Renal cortical epithelial cell (primary cell): Measurements from ENCODE around the gene PRKCA. TPM values are rescaled to one million over a fixed set of nuclear protein-coding genes. Genes with fewer than 3 reads are reported as not detected.
"Not testable (repeated sequence)": the region's sequence is repeated elsewhere in the genome, so short reads cannot be mapped to it uniquely, and the experiment has no call there.

Experiments
- DNase-seq: peaks from one replicate; pipeline ENCODE4 v3.0.0-alpha.2; 2011; ENCODE audit warnings: low read depth
- total RNA-seq: library from RNA; depleted of rRNA; stranded (reverse); fragments of >200 nt; gene quantifications from 2 replicates; pipeline ENCODE4 v1.2.3, GENCODE V29; 2014

Gene PRKCA
- total RNA-seq, 1 donor from 2014 or later: 31.9 TPM

DNA sequence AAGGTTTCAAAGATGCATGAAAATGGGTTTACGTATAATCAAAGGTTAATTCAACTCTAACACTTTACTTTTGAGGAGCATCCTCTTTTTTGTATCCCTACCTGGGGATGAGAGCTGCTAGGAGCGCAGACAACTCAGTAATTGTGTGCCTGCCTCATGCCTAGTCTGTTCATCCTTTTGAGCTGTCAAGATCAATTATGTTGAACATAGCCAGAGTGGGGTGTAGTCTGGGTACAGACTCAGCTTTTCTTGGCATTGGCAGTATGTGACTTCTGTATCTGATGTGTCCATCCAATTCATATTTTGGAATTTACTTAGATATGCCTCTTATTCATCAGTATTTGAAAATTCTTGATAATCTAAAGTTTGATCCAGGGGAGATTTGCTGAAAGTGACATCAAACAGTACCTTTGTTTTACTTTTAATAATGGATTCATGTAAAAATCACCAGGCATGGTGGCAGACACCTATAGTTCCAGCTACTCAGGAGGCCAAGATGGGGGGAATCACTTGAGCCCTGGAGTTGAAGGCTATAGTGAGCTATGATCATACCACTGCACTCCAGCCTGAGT lies 24.1 kb downstream of the PRKCA start:
- DNase-seq: no peak

GRCh38 chr17:66330646-66331037 lies 28.2 kb downstream of the PRKCA start:
- no peak for DNase-seq

- no peak for DNase-seq
Measured at GRCh38 chr17:66331038-66331816, 28.8 kb downstream of the PRKCA start.

- no peak for DNase-seq
Measured at GRCh38 chr17:66335797-66336196, 33.4 kb downstream of the PRKCA start.

DNA sequence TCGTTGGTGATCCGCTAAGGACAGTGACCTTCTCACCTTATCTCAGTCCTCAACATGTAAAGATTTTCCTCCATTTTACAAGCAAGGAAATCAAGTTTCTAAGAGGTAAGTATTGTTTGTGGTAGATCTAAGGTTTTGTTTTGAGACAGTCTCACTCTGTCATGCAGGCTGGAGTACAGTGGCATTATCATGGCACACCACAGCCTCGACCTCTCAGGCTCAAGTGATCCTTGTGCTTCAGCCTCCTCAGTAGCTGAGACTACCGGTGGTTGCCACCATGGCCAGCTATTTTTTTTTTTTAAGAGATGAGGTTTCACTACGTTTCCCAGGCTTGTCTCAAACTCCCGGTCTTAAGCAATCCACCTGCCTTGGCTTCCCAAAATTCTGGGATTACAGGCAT lies 34.9 kb downstream of the PRKCA start:
- peak; percentile 11 for DNase-seq

GRCh38 chr17:66337866-66338485 lies 35.6 kb downstream of the PRKCA start:
- DNase-seq: peak; percentile 71

DNA sequence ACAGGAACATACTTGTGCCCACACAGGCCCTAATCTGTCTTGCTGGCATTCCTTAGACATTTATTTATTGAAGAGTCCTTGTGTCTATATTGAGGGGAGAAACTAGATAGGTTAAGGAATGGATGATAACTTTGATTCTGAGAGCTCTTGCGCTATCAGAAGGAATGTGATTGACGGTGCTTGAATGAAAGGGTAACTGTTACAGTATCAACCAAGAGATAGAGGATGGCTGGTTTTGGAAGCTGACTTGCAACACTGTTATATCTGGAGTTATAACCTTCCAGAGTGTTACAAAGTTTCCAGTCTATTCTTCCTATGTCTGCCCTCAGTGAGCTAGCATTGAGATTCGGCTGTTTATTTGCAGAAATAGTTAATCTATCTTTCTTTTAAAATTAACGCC lies 36.5 kb downstream of the PRKCA start:
- DNase-seq: no peak

GRCh38 chr17:66339561-66339960 lies 37.1 kb downstream of the PRKCA start:
- DNase-seq: no peak

DNA sequence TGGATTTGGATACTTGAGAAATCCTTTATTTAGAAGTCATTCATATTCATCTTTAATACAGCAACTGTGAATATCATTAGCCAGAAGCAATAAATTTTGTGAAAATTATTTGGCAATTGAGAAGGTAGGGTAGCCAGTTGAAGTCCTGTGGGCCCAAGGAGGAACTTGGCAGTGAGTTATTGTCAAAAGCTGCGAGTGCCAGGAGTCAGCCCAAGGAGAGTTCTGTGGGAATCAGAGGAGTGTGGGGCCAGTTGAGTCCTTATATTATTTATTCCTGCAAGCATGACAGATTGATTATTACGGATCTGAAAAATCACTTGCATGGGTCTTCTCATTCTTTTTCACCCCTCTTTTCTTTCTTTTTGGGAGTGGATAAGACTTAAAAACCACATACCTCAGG lies 38.3 kb downstream of the PRKCA start:
- DNase-seq: no peak

DNA sequence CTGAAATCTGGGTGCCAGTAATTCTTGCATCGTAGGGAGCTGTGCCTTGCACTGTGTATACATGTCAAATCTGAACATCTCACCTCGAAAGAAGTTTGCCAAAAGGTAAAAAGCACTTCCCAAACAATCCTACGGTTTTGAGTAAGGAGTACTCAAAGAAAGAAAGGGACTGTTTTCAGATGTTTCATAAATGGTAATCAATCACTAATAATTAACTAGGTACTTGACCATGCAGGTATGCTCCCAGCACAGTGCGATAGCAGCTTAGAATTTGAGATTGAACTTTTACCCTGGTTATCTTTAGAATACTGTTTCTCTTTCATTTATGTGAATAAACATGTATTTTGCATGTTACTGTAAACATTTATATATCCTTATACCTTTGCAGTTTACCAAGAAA lies 39.0 kb downstream of the PRKCA start:
- peak; percentile 54 for DNase-seq

DNA sequence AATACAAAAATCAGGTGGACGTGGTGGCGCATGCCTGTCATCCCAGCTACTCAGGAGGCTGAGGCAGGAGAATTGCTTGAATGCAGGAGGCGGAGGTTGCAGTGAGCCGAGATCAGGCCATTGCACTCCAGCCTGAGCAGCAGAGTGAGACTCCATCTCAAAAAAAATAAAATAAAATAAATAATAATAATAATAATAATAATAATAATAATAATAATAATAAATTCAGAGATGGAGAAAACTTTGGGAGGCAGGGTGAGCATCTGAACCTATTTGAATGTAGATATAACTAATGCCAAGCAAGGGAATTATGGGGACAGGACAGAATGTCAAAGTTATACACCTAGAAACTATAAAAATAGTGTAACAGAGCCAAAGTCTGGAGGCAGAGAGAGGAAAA lies 39.9 kb downstream of the PRKCA start:
- not testable (repeated sequence) for DNase-seq

GRCh38 chr17:66343531-66344078 lies 41.2 kb downstream of the PRKCA start:
- peak; percentile 30 for DNase-seq

DNA sequence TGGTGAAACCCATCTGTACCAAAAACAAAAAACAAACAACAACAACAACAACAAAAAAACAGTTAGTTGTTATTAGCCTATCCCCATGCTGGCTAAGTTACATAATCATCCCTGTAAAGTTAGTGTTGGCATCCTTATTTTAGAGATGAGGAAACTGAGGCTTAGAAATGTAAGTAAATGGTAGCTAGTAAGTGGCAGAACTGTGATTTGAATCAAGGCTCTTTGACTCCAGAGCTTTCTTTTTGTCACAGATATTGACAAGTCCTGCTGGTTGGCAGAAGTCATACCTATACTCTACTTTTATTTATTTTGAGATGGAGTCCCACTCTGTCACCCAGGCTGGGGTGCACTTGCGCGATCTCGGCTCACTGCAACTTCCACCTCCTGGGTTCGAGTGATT lies 42.1 kb downstream of the PRKCA start:
- DNase-seq: no peak

GRCh38 chr17:66345264-66345663 lies 42.9 kb downstream of the PRKCA start:
- no peak for DNase-seq

DNA sequence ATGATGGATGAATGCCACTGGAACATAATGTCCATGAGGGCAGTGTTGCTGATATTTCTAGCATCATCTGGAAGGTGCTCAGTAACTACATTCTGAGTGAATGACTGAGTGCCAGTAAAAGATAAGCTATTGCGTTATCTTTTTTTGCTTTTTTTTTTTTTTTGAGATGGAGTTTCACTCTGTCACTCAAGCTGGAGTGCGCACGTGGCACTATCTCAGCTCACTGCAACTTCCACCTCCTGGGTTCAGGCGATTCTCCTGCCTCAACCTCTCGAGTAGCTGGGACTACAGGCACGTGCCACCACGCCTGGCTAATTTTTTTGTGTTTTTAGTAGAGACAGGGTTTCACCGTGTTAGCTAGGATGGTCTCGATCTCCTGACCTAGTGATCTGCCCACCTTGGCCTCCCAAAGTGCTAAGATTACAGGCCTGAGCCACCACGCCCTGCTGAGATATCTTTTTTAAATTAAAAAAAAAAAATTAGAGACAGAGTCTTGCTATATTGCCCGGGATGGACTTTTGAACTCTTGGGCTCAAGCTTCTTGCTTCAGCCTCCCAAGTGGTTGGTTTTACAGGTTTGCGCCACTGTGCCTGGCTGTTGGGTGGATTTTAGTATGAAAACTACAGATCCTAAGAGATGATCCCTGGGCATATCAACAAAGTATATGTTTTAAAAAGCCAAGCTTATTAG lies 43.7 kb downstream of the PRKCA start:
- DNase-seq: not testable (repeated sequence)

GRCh38 chr17:66347661-66348514 lies 45.5 kb downstream of the PRKCA start:
- DNase-seq: peak; percentile 27

- peak; percentile 91 for DNase-seq
Measured at GRCh38 chr17:66348584-66349165, 46.3 kb downstream of the PRKCA start.

- no peak for DNase-seq
Measured at GRCh38 chr17:66349521-66350254, 47.3 kb downstream of the PRKCA start.

- DNase-seq: not testable (repeated sequence)
Measured at GRCh38 chr17:66350576-66350975, 48.2 kb downstream of the PRKCA start.

DNA sequence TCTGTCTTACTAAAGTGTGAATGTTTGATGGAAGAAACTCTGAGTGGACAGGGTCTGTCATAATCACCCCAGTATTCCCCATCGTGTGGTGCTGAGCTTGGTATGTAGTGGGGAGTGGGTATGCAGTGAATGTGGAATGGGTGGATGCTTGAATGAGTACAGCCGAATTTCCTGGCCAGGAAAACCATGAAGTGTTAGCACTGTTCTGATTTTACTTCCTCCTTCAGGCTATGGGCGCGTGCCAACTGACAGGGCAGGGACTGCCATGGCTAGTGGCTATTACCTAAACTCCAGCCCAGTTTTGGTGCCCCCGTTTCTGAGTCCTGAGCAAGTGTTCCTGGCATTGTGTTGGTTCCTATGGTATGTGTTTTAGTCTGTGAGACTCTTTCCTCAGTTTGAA lies 48.6 kb downstream of the PRKCA start:
- DNase-seq: peak; percentile 78
